K562 (cell line): ENCODE measurements around the gene GPRC5B.

ENCODE experiments used
- GABPA ChIP-seq: fragments of 200-800 bp; sonication (Bioruptor generic); conservative IDR thresholded peaks from 2 replicates; pipeline ENCODE4 v1.6.1; 2016; ENCODE audit warnings: low read depth, missing genetic modification characterization, missing compliant biosample characterization
- LCOR ChIP-seq: sonication (generic); formaldehyde crosslinking; IDR thresholded peaks from 2 replicates; pipeline ENCODE4 v1.8.0; 2022; ENCODE audit warnings: mild to moderate bottlenecking, missing genetic modification reagents
- MAZ ChIP-seq, 2 experiments: fragments of 450-650 bp in 1 of 2; sonication (generic) in 1 of 2; formaldehyde crosslinking; IDR thresholded peaks in 1 of 2; conservative IDR thresholded peaks in 1 of 2; 2 replicates each; pipeline versions ENCODE4 v1.4.0 to v1.5.0; 2020; ENCODE audit warnings: mild to moderate bottlenecking in 1 of 2, missing genetic modification reagents in 1 of 2
- TARDBP ChIP-seq: fragments of 450-650 bp; IDR thresholded peaks from 2 replicates; pipeline ENCODE4 v1.6.1; 2016
- TF ChIP-seq, protein P1 (sequence below), 3 experiments: IDR thresholded peaks in 2 of 3; conservative IDR thresholded peaks in 1 of 3; 2 replicates each; pipeline ENCODE4 v1.5.1; 2011 to 2012; ENCODE audit warnings: low read length in 3 of 3, mild to moderate bottlenecking in 3 of 3, control low read depth in 2 of 3, improper control_type of control experiment in 1 of 3, inconsistent platforms in 1 of 3, low read depth in 1 of 3, mixed read lengths in 1 of 3, moderate library complexity in 1 of 3; ENCODE audit not compliant: insufficient read depth in 2 of 3
- TF ChIP-seq, protein P2 (sequence below): sonication (generic); formaldehyde crosslinking; IDR thresholded peaks from 2 replicates; pipeline ENCODE4 v1.8.1; 2023; ENCODE audit warnings: mild to moderate bottlenecking, missing genetic modification reagents

DNA sequence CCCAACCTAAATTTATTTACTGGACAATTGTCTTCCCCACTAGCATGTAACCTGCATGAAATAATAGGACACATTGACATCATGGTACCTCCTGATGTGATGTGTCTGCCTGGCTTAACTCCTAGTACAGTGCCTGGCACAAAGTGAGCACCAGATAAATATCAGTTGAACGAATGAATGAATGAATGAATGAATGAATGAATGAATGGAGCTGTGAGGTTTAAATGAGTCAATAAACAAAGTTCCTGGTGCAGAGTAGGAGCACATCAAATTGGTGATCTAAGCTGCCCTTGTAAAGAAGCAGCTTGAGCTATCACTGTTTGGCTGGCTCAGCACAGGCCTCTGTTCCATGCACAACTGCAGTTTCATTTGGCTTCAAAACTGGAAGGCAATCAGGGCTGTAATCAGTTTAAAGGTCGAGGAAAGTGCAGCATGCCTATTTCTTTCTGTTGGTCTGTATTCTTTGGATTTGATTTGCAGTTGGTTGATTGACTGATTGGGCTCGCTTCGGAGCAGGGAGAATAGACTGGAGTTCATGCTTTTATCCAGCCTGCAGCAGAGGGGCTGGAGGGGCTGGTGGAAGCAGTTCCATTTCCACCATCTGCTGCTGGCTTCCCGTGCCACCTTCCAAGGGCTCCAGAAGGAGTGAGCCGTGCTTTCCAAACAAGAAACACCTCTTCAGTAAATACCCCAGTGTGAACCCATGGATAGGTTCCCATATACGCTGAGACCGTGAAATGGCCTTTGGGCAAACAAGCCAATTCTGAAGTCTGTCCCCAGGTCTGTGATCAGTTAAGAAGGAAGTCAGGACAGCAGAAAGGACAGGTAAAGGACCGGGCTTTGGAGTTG lies 54.6 kb downstream of the GPRC5B start:
- TF ChIP-seq GABPA (tag) (no peak), TARDBP (no peak), LCOR (CRISPR knock-in tag) (no peak), MAZ (CRISPR knock-in tag; conservative IDR thresholded peaks at IDR 0.05 in 1 of 2, IDR thresholded peaks at IDR 0.05 in 1 of 2) (no peak)
- TF ChIP-seq, protein P1, sequence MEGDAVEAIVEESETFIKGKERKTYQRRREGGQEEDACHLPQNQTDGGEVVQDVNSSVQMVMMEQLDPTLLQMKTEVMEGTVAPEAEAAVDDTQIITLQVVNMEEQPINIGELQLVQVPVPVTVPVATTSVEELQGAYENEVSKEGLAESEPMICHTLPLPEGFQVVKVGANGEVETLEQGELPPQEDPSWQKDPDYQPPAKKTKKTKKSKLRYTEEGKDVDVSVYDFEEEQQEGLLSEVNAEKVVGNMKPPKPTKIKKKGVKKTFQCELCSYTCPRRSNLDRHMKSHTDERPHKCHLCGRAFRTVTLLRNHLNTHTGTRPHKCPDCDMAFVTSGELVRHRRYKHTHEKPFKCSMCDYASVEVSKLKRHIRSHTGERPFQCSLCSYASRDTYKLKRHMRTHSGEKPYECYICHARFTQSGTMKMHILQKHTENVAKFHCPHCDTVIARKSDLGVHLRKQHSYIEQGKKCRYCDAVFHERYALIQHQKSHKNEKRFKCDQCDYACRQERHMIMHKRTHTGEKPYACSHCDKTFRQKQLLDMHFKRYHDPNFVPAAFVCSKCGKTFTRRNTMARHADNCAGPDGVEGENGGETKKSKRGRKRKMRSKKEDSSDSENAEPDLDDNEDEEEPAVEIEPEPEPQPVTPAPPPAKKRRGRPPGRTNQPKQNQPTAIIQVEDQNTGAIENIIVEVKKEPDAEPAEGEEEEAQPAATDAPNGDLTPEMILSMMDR (IDR thresholded peaks at IDR 0.05 in 2 of 3, conservative IDR thresholded peaks at IDR 0.05 in 1 of 3; ENCODE audit: insufficient read depth in 2 of 3, low read depth in 1 of 3, low read length in 3 of 3): no peak
- TF ChIP-seq, protein P2, sequence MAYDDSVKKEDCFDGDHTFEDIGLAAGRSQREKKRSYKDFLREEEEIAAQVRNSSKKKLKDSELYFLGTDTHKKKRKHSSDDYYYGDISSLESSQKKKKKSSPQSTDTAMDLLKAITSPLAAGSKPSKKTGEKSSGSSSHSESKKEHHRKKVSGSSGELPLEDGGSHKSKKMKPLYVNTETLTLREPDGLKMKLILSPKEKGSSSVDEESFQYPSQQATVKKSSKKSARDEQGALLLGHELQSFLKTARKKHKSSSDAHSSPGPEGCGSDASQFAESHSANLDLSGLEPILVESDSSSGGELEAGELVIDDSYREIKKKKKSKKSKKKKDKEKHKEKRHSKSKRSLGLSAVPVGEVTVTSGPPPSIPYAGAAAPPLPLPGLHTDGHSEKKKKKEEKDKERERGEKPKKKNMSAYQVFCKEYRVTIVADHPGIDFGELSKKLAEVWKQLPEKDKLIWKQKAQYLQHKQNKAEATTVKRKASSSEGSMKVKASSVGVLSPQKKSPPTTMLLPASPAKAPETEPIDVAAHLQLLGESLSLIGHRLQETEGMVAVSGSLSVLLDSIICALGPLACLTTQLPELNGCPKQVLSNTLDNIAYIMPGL (CRISPR knock-in tag): no peak
